ENCODE results near the gene ASTN2. TPM values are rescaled to one million over a fixed set of nuclear protein-coding genes. Genes with fewer than 3 reads are reported as not detected.

Gene ASTN2
- polyA plus RNA-seq, 4 donors = 13.7 to 15.5 (median 14.5) TPM

DNA sequence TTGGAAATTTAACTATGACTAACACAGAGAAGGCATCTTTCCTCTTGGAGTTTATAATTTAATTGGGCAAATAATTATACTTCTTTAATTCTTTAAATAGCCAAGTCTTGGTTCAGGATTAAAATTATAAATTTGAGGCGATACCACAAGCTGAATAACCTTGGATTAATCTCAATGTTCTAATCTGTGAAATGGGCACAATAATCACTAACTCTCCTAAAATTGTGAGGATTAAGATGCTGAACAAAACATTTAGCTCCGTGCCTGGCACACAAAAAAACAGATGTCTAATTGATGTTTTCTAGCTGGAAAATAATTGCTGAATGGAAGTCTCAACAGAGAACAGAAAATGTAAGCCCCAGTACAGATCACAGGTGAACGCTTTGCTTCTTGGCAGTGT, 797.5 kb downstream of the ASTN2 start:
- no peak for DNase-seq (ENCODE audit: low read depth in 4 of 4, low spot score in 2 of 4)

DNA sequence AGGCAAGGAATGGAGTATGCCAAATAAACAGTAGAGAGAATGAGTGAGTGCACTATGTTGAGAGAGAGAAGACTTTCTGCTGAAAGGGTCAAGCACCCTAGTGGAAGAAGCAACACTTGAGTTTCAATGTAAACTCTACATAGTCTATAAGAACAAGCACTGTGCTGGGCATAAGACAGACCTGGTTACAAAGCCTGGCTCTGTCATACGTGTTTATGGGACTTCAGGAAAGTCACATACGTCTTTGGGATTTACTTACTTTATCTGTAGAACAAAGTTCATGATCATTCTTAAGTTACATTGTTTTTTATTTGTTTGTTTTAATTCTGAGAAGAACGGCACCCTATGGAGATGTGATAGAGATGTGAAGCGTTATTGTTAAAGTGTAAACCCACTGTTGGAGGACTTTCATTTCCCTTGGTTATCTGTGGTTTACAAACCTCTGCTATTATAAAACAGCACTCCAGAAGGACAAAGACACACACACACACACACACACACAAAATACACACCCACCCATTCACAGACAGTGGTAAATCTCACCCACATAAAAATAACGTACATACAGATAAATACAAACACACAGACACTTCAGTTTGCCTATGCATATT, 798.4 kb downstream of the ASTN2 start:
- no peak for DNase-seq (ENCODE audit: low read depth in 4 of 4, low spot score in 2 of 4)

DNA sequence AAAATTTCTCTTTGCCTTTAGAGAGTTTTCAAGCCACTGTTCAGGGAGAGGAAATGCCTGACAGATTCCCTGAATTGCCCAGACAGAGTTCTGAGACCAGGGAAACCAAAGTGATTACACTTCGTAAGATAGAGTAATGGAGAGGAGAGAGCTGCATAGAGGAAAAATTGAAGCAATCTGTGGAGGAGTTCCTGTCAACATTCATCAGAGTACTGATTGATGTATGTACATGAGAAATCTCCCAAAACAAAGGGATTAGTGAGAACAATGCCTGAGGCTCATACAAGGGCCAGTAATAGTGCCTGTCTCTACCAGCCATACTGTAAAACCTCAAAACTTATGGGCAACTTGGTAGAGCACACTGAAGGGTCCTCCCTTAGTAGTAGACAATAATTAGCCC, 806.8 kb downstream of the ASTN2 start:
- no peak for DNase-seq (ENCODE audit: low read depth in 4 of 4, low spot score in 2 of 4)

DNA sequence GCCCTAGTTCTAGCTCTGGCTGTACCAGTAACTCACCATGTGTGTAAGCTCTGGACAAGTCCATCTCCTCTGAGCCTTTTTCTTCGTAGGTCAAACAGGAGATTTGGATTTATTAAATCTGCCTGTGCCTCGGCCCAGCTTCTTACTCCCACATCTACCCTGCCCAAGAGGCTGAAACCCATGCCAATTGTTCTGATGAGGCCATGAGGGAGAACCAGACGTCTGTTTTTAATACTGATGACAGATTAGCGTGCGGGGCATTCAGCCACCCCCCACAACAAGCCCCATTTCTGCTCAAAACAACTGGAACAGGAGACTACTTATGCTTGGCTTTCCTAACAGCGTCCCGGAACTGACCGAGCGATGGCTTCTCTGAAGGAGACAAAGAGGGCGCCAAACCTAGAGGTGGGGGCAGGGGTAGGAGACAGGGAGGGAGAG, 808.9 kb downstream of the ASTN2 start:
- no peak for DNase-seq (ENCODE audit: low read depth in 4 of 4, low spot score in 2 of 4)

DNA sequence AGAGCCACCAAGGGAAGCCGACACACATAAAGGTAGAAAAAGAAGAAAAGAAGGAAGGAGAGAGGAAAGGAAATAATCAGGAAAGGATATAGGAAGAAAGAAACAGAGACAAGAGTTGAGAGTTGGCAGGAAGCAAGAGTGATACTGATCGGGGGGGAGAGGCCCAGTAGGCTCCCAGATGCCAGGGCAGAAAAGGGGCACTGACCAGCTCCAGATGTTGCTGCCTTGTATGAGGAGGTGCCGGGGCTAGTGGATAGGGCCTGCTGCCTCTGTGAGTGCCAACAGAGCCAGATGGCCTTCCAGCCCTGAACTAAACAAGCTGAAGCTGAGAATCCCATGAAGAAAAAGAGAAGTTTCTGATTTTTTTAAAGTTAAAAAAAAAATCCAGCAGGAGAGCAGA, 809.8 kb downstream of the ASTN2 start:
- no peak for DNase-seq (ENCODE audit: low read depth in 4 of 4, low spot score in 2 of 4)

DNA sequence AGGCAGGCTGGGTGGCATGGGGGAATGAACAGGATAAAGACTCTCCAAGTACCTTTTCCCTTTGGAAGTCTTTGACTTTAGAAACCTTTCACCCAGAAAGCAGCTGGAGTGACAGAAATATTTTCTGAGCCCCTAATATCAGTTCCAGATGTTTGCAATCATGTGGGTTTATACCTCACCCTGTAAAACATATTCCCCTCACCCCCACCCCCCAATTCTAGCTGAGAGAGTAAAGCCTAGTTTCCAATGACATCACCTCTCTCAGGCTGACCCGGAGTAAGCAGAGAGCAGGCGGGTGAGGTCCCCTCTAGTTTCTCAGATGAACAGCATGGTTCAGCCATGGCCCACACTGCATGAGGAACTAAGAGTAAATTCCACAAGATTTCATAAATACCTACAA, 810.6 kb downstream of the ASTN2 start:
- DNase-seq (ENCODE audit: low read depth in 4 of 4, low spot score in 2 of 4) = no peak

DNA sequence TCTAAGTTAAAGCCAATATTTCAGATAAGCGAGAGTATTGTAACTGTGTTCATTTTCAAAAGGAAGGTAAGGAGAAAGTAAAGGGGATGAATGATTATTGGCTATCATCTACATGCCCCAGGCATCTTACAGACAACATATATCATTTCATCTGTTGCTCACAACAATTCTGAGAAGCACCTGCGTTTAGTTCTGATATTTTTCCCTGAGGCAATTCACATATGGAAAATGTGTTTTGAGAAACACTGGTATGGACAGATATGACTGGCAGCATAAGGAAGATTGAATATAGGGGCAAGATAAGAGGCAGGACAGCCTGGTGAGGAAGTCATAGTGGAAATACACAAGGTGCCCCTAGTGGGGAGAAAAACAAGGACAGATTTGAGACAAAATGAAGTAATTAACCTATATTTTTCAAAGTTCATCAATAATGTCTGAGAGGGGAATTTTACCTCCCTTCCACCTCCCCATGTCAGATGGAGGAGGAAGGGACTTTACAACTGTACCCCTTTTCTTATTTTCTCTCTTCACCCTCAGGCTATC, 815.4 kb downstream of the ASTN2 start:
- DNase-seq (ENCODE audit: low read depth in 4 of 4, low spot score in 2 of 4) = no peak

DNA sequence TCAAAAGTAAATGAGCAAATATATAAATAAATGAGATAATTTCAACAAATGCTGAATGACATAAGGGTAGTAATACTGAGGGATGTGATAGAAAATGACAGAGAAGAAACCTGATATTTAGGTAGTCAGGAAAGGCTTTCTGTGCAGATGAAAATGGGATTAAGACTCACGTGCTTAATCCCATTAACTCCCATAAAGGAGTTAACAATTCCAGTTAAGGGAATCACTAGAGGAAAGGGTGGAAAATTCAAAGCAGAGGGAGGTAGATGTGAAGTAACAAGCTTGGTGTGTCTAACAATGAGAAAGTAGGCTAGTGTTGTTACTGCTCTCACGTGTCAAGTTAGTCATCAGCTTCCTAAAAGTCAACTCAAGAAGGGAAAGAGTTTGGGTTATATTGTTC, 818.2 kb downstream of the ASTN2 start:
- DNase-seq (ENCODE audit: low read depth in 4 of 4, low spot score in 2 of 4) = no peak

DNA sequence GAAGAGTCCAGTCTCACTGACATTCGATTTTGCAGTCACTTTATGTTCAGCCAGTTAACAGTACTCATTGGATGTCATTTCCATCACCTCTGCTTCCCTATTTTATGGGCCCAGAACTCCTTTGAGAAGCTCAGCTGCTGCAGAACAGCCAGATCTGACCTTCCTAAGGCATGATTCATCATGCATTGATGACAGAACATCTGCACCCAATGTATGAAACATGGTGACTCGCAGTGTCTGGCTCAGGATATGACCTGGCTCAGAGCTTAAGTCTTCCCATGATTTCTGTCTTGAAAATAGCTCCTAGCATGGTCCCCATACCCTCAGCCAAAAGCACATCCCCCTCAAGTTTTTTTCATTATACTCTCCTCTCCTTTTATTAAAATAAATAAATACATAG, 820.3 kb downstream of the ASTN2 start:
- no peak for DNase-seq (ENCODE audit: low read depth in 4 of 4, low spot score in 2 of 4)

DNA sequence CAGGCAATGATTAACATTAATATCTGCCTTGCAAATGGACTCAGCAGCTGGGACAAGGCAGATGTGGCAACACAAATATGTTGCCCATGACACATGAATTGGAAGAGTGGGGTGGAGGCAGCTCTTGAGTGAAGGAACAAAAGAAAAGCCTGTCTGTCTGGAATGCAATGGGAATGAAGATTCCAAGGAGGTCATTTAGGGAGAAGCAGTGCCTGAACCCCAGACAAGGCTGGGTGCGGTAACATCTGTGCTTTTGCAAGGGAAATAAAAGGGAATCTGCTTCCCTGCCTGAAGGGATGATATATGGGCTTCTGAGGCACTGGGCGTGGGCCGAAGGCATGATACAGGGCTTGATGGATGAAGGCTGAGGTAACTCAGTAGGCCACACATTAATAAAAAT, 821.9 kb downstream of the ASTN2 start:
- DNase-seq (ENCODE audit: low read depth in 4 of 4, low spot score in 2 of 4) = no peak

DNA sequence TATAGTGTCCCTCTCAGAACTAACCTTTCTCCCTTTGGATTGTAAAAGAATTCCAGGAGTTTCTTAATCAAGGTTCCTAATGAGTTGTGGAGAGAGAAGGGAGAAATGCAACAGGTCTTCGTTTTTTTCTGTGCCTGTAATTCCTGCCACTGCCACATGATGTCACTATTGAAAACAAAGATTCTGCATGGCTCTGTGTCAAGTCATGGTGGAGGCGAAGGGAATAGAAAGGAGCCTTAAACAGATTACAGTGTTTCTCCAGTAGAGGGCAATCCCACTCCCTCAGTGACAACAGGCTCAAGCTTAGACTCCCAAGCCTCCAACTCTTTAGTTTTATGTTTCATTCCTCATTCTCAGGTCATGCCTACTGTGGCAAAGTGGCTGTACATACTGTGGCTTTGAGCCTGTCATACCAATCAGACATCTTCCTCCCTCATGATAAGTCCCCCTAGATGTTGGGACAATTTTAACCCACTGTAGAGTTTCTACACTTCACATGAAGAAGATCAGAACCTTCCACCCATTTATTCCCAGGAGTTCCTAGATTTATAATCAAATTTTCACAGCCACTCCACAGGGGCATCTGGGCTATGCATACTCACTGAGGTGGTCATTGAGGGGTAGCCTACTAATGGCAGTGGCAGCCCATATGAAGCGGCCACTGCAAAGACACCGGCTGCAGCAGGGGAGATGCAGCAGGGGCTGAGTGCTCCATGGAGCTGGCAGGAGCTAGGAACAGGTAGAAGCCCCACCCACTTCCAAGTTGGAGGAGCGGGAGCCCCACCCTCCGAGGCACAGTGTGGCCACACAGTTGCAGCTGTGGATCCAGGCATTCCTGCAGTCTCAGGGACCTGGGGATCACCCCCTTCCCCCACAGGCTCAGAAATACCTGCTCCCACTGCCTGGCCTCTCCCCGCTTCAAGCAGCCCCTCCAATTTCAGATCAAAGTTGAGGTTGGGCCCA, 825.2 kb downstream of the ASTN2 start:
- no peak for DNase-seq (ENCODE audit: low read depth in 4 of 4, low spot score in 2 of 4)

DNA sequence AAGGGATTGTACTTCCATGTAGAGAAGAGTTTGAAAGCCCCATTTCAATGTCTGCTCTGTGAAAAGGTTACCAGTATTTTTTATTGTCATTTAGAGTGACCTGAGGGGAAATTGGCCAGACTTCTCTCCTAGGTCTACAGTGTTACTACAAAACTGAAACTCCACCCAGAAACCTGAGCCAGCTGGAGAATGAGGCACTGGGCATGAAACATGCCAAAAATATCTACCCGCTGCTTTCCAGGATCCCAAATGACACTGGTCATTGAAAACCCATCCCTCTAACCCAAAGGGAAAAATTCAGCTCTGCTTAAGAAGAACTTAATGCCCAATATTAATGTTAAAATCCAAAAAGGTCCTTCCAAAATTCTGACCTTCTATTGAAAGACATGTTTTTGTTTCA, 826.9 kb downstream of the ASTN2 start:
- DNase-seq (ENCODE audit: low read depth in 4 of 4, low spot score in 2 of 4) = no peak

DNA sequence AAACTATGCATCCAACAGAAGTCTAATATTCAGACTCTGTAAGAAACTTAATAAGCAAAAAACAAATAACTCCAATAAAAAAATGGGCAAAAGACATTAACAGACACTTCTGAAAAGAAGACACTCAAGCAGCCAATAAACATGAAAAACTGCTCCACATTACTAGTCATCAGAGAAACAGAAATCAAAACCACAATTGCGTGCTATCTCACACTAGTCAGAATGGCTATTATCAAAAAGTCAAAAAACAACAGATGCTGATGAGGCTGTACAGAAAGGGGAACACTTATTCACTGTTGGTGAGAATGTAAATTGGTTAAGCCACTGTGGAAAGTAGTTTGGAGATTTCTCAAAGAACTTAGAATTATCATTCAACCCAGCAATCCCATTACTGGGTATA, 829.0 kb downstream of the ASTN2 start:
- DNase-seq (ENCODE audit: low read depth in 4 of 4, low spot score in 2 of 4) = no peak

DNA sequence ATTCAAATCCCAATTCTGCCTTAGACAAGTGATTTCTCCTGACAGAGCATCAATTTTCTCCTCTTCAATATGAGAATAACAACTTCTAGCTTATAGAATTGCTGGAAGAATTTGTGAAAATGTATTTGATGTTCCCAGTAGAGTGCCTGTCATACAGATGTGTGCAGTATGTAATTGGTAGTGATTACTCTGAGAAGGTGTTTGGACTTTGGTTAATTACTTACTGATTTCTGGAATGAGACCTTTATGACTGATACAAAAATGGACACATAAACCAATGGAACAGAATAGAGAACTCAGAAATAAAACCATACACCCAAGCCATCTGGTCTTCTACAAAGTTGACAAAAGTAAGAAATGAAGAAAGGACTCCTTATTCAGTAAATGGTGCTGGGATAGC, 829.7 kb downstream of the ASTN2 start:
- DNase-seq (ENCODE audit: low read depth in 4 of 4, low spot score in 2 of 4) = no peak

DNA sequence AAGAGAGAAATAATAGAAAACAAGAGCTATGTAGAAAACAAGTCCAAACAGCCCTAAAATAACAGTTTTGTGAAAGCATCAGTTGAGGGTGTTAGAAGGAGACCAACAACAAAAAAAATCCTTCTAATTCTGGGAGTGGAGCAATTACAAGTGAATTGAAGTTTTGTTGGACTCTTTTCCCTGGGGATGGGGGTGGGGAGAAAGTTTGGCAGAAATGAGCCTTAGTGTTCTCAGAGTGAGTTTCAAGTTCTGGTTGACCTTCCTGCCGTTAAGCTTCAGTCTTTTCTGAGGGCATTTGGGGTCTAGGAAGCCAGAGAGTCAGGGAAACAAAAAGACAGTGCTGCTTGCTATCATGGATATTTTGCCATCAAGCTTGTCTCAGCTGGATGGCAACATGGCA, 834.0 kb downstream of the ASTN2 start:
- DNase-seq (ENCODE audit: low read depth in 4 of 4, low spot score in 2 of 4) = no peak

DNA sequence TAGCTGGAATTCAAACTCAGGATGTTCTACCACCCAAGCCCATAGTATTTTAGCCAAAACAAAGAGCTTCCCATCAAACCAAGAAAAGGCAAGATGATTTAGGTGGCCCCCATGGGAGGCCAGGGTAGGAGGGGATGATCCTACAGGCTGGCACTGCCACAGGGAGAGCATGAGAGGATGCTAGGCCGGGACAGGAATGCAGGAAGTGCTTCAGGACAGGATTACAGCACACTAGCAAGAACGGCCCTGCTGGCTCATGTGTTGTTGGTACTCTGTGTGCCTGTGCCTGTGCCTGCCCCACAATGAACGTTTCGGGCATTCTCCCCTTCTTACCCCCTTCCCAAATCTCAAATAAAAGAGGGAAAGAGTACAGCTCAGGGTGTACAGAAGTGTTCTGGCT, 838.5 kb downstream of the ASTN2 start:
- DNase-seq (ENCODE audit: low read depth in 4 of 4, low spot score in 2 of 4) = no peak

DNA sequence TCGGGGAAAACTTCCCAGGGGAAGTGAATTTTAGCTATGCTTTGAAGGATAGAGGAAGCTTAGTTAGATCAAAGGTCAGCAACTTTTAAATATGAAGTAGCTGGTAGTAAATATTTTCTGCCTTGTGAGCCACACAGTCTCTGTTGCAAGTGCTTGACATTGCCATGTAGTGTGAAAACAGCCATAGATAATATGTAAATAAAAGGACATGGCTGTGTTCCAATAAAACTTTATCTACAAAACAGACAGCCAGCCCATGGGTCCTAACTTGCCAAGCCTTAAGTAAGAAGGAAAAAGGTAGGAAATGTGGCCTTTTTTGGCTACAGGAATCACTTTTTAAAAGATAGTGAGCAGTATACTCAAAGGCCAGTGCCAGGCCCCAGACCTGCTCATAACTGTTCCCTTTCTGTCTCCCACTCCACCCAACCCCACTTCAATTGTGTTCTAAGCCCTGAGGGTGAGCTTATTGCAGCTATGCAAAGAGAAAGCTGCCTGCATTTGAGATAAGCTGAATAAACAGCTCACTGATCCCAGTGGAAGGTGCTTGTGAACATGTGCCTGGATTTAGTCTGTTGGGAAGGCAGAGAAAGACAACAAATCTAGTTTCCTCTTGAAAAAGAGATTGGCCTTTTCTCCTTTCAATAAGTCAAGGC, 840.7 kb downstream of the ASTN2 start:
- no peak for DNase-seq (ENCODE audit: low read depth in 4 of 4, low spot score in 2 of 4)

DNA sequence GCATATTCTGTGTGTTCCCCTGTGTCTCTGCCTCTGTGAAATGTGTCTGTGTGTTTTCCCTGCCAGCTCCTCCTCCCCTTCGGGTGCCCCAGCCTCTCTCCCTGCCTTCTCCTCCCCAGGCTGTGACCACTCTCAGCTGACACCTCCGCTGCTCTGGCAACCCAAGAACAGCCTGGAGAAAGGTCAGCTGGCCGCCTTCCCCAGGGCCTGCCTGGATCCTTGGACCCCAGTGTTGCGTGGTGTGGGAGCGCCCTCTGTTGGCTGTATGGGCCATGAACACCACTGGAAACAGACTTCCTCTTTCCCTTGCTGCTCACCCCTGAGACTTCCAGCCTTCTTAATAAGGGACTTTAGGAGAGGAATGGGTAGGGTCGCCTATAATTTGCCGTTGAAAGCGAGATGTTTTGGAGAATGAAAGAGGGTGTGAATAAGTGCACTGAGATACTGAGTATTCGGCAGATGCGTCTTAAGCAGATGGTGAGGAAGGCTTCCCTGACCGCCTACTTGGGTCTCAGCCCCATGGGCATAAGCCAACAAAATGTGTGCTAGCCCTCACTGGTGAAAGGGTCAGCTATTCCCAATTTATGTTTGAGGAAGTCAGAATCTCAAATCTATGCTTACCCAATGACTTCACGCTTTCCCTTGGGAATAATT, 842.6 kb downstream of the ASTN2 start:
- DNase-seq (ENCODE audit: low read depth in 4 of 4, low spot score in 2 of 4) = peak; percentile 58 to 84 (median 72)

DNA sequence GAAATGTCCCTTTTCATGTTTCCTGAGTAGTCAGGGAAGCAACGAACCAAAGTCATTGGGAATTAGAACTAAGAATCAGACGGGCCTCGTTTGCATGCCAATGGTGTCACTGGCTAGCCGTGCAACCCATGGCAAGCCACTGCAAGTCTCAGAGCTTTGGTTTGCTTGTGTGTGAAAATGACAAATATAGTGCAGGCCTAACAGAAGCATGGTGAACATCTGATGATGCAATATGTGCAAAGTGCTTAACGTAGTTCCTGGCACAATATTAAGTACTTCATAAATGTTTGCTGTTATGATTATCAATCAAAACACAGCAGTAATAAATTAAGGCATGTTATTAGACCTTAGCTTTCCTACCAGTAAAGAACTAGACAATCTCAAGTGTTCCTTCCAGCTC, 845.7 kb downstream of the ASTN2 start:
- DNase-seq (ENCODE audit: low read depth in 4 of 4, low spot score in 2 of 4) = no peak

DNA sequence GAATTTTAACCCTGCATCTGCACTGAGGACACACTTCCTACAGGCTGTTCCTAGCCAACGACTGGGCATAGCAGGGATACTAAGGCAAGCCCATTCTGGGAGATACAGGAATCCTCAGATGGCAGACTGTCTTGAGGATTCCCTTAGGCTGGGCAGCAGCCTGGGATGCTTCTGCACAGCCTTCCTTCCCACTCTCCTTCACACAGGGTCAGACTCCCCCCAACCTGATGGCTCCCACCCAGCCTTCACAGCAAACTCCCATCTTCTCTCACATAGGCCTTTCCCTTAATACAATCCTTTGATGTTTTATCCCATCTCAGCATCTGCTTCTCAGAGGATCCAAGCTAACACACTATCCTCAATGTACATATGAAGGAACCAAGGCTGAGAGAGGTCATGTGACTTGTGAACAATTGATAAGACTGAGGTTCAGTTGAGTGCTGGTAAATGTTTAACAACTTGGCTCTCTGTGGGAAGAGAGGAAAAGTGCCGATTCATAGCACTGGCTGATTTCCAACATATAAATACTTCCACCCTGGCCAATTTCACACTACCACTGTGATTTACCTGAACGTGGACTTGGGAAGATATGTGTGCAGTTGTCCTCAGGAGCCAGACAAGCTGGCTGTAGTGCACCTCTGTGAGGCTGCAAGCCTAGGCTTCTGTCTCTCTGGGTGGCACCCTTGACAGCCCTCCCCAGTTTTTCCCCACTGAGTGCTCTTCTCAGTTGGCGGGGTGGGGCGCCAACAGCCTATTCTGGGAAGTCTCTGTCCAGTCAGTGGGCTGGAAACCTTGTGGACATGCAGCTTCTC, 848.0 kb downstream of the ASTN2 start:
- DNase-seq (ENCODE audit: low read depth in 4 of 4, low spot score in 2 of 4) = no peak
